Measurements from ENCODE around the gene ABLIM1.

Gene ABLIM1

DNA sequence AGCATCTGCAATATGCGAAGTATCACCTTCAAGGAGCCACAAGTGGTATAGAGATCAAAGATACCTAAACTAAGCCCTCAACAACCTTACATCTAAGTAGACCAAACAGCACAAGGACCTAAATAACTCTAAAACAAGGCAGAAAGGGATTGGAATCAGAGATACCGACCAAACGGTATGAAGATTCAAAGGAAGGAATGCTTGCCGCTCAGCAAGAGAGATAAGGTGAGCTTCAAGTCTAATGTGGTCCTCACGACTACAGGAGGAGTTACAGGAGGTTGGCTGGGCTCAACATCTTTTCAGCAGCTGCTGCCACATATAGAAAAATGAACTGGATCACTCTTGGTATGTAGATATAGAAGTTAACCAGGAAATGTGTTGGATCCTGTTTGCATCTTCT lies 11.6 kb downstream of the ABLIM1 start:
- no peak for DNase-seq (ENCODE audit: low spot score)

DNA sequence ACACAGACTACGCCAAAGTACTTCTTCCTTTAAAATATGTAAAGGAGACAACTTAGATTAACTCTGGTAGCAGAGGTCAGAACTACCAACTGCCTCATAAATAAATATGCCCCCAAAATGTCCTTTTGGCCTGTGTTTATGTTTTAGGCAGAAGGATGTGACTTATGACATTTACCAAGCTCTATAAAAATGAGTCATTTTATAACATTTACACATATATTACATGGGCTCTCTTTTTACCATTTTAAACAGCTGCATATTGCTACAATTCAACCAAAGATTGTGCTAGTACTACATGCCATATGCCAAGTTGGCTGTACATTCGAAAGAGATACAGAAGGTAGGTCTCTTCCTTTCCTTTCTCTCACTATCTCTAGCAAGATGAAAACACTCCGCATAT lies 12.4 kb downstream of the ABLIM1 start:
- DNase-seq (ENCODE audit: low spot score): no peak

DNA sequence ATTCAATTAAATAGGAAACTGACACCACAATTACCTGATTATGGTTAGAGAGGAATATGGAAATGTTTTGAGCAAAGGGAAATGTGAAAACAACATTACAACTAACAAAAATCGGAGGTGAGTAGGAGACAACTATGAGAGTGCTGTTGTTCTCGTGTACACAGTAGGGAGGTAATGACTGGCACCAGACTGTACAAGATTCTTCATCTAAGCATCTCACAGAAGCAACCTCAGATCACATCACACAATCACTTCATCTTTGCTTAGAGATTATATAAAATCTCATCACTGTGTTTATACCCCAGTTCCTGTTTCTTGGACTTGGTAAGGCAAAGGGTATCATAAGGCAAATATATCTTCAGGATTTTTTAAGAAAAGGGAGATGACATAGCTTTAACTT lies 14.9 kb downstream of the ABLIM1 start:
- no peak for DNase-seq (ENCODE audit: low spot score)

DNA sequence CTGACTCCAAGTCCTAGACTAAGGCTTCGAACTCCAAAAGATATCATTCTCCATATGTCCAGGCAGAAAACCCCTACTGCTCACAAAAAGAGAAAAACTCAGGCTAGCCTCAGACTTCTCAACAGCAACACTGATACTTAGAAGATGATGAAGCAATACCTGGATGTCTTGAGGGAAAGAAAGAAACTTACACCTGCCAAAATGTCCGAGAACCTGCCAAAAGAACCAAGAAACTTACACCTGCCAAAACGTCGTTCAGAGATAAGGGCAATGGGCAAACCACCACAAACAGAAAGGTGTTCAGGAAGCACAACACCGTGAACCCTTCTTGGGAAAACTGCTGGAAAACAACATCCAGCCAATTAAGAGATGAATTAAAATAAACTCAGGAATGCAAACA lies 15.3 kb downstream of the ABLIM1 start:
- DNase-seq (ENCODE audit: low spot score): no peak

DNA sequence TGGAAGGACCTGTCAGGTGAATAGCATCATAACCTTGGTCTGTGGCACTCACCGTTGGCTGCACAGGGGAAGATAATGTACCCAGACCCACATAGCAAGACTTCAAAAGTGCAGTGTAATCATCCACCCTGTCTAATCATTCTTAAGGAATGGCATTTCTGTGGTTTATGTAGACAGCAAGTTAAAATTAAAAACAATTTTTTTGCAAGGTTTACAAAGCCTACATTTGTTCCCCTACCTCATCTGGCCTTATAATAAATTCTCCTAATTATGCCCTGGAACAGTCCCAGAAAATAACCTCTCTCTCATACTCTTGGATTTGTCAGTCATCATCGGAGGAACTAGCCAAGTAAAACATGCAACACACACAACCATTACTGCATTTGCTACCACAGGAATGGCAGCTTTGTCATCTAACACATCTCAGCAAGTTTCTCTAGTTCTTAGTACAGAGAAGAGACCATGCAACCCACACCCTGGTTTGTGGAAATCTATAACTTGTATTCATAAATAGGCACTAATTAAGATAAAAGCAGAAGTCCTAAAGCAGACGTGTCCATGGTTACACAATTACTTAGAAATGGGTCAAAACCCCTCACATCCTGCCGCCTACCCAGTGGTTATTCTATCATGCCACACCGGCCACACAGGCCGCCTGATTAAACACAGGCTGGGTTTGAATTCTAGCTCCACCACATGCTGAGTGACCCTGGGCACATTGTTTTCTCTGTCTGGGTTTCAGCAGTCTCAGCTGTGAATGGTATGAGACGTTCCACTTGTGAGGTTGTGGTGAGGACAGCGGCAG lies 19.1 kb downstream of the ABLIM1 start:
- no peak for DNase-seq (ENCODE audit: low spot score)

DNA sequence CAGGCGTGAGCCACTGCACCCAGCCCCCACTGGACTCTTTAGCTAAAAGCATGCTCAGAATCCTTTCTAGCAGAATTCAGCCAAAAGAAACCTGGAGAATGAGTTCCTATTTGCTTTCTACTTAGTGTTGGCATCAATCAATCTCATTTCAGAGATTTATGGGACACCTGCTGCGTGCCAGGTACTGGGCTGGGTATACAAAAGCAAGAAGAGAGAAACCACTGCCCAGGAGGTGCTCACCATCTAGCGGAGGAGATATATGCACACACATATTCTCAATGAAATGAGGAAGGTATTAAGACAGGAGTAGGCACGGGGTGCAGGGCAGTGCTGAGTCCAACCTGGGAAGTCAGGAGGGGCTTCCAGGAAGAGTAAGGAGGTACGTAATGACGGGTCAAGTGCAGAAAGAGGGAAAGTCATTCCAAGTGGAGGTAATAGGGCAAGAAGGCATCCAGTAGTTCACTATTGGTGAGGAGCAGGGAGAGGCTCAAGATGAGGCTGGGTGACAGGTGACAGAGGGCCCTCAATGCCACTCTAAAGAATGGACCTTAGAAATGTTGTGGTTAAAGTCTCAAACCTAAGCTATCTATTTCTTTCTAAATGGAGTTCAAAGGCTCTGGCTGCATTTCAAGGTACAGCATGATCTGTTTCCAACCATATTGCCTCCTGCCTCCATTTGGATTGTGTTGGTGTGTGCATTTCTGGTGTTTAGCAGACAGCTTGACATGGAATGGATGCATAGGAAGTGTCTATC lies 22.1 kb downstream of the ABLIM1 start:
- no peak for DNase-seq (ENCODE audit: low spot score)

DNA sequence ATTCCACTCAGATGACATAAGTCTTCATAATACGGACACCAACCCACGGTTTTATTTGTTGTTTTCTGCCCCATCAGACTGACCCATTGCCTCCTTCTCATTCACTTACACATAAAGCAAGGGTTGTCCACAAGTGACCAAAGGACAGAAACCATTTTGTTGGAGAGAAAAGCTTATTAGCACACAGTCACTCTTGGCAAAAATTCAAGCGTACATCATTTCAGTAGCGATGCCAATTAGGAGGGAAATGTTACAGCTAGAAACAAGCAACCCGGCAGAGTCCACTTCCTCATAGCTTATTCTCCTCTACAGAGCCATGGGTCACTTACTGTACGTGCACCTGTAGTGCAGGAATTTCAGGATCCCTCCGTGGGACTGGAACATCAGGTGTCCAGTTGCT lies 23.0 kb downstream of the ABLIM1 start:
- DNase-seq (ENCODE audit: low spot score): no peak

DNA sequence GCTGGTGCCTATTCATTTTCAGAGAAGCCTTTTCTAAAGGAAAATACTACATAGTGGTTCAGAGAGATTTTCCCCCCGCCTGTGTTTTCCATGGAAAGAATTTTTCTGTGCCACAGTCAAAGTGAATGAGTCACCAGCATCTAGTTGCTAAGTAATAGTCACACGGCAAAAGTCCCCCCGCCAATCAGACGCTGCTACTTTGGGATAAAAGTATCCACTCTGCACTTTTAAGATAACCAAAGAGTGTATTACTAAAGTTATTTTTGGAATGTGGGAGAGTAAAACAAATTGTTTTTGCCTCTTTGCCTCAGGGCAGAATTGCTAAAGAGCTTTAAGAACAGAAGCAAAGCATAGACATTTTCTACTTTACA lies 23.5 kb downstream of the ABLIM1 start:
- peak; percentile 65 for DNase-seq (ENCODE audit: low spot score)

DNA sequence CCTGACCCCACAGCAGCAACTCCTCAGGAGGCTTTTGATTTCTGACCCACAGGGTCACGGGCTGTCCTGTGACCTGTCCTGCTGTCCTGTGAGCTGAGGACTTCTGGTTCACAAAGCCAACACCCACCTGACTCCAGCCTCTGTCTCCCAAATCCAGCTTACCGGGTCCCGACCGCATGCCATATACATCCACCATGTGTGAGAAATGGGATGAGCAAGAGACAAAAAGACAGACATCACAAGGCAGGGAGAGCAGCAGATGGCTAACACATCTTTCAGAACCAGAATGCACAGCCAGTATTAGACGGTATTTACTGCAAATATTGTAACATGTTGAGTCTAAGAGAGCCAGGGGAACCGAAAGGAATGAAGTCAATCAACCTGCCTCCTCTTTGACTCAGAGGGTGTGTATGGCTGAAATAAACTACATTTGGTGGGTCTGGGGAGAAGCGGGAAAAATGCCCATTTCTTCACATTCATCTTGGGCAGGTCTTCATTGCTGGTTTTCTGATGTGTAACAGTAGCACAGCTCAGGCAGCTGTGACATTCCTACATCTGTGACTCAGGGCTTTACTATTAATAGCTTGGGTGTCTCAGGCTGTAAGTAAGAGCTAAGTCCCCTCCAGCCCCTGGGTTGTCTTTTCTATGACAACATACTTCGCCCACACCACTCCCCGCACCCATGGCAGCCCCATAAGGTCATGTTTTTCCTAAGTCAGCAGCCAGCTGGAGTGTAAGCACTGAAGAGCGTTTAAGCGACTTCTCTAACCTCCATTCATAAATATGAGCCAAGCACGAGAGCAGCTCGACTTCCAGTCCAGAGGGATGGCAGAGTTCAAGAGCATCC lies 25.0 kb downstream of the ABLIM1 start:
- no peak for DNase-seq (ENCODE audit: low spot score)

DNA sequence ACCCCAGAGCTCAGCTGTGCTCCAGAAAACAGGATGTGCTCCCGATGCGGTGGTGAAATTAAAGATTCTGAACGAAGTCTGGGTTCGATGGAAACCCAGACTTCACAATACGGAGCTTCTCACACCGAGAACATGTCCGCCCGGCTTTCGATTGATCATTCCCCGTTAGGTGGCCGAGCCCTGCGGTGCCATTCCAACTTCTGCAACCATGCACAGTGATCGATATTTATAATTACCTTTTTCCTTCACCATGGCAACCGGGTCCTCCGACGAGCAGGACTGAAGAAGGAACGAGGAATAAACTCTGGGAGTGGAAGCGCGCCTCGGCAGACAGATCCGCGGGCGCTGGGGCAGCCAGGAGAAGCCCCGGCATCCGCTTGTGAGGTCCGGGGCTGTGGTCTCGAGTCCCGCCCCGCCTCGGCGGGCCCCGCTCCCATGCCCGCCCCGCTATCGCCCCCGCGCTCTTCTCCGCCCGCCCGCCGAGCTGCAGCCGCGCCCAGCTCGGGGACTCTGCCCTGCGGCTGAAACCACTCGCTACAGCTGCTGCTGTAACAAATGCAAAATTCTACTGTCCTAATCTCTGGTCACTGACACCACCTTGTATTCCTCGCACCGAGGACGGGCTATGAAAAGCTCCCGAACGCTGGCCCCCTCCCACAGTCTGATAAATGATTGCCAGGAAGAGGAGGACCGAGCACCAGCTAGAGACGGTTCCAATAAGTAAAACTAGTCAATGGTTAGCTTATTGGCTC lies 26.2 kb downstream of the ABLIM1 start:
- no peak for DNase-seq (ENCODE audit: low spot score)

DNA sequence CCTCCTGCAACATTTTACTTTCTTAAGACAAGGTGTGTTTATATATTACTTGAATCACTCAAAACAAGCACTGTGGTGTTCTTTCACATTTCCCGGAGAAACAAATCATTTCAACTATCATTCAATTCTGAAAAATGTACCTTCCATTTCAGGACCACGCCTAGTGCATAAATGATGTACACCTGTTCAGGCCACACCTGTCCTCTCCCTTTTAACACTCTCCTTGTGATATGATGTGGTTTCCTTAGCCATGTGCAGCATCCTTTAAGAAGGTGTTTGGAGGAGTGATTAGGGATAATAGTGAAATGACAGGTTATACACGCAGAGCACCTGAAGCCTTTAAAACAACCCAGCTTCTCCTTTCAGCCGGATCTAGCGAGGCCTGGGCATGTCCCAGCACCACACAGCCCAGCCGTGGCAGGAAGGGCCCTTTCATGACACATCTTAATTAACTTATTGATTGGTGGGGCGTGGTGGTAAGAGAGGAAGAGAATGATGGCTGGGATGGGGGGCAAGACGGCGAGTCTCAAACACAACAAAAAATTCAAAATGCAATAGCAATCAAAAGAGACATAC lies 26.9 kb downstream of the ABLIM1 start:
- DNase-seq (ENCODE audit: low spot score): no peak

DNA sequence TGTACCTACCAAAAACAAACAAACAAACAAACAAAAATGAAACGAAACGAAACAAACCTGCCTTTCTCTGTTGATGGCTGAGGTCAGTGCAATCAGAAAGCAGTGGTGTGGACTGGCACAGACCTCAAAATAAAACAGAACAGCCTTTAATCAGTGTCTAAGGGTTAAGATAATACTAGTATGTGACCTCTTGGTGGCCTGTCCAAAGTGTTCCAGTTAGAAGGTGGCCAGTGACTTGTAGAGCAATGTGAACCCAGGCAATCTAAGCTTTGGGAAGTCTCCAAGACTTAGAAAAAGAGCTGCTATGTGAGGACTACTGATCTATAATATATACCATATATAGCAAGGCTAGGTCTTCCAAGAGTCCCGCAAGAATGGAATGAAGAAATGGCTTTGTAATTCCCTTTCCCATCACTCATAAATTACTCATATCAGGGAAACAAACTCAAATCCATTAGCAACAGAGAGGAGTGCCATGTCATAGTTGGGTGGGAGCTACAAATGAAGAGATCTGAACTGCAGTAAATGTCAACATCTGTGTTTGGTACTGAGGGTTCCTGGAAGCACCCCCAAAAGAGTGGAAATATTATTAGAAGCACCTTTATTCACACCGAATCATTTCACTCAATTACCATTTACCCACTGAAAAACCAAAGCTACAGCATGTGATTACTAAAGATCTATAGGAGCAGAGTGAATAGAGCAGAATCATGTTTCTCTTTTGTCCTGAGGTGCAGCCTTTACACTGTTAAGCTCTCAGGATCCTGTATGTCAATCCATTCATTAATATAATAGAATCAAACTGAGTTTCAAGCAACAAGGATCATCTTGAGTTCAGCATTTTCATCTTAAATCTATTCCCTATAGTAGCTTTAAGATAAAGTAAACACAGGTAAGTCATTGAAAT lies 28.0 kb downstream of the ABLIM1 start:
- no peak for DNase-seq (ENCODE audit: low spot score)

DNA sequence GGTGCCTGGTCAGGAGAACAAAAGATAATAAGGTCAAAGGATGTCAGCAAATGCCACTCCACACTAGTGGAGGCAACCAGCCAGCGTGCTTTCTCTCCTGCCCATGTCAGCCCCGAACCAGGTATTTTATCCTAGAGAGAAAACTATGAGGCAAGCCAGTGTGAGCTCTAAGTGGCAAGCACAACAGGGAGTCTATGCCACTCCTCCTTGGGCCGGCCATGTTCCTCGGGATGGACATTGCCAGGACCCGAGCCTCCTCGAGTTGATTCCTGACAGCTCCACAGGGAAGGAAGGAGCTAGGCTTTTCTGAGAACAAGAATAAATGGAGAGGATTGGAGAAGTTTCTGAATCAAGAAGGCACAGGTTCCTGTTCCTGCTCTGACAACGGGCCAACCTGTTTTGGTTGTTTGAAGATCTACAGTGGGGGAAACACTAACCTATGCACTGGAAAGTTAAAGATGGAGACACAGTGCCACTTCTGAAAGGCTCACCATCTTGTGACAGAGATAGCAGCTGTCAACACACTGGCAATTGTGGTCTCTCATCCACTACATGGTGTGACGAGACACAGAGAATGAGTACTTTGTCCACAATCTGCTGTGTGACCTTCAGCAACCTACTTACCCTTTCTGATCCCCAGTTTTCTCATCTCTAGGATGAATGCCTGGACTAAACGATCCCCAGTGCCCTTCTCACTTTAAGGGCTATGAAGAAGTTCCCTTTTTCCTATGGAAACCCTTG lies 28.8 kb downstream of the ABLIM1 start:
- no peak for DNase-seq (ENCODE audit: low spot score)

DNA sequence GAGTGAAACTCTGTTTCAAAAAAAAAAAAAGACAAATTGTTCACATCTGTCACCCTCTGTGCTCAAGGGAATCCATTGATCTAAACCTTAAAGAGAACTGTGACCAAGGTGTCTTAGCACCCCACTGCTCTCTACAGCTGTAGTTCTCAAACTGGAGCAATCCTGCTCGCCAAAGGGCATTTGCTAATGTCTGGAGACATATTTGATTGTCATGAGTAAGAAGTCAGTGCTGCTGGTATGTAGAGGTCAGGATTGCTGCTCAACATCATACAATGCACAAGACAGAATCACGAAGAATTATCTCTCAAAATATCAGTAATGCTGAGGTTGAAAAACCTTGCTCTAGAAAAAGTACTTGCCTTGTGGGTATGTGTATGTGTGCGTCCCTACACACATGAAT lies 30.0 kb downstream of the ABLIM1 start:
- DNase-seq (ENCODE audit: low spot score): no peak

DNA sequence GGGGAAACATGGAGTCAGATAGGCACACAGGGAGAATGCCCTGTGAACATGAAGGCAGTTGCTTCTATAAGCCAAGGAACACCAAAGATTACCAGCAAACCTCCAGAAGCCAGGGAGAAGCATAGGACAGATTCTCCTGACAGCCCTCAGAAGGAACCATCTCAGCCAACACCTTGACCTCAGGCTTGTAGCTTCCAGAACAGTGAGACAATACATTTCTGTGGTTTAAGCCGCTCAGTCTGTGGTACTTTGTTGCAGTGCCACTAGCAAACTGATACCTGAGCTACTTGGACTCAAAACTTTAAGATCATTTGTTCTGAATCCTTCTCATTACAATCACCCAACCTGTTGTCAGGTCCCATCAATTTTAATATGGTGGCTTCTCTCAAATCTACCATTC lies 31.2 kb downstream of the ABLIM1 start:
- DNase-seq (ENCODE audit: low spot score): no peak

DNA sequence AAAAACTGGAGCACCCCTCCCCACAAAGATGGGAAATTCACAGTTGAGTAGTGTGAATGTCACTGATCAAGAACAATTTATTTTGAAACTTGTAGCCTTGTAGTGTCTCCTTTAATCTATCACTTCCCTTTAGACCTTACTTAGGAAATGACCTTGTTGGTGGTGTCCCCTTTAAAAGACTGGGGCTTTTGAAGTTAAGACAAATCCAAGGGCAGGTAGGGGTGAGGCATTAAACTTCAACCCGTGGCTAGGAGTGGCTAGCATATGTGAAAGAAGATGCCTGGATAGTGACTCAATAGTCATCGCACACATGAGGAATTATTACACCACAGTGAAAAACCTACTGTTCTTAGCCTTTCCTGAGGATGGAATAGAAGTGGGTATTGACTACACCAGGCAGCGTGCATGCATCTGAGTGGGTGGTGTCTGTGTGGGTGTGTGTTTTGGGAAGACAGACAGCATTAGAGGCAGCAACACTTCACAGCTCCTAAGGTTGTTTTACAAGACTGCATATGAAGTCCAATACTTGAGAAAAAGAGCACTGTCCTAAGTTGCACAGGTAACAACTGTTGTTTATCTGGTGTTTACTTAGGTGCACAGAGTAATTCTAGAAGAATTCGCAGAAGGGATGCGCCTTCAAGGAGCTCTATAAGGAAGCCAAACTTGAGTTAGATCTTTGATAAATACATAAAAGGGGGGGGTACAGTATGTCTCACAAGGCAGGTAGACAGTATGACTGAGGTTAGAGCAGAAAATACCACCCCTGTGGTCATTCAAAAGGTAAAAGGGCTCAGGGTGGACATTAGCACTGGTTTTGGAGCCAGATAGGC lies 32.9 kb downstream of the ABLIM1 start:
- no peak for DNase-seq (ENCODE audit: low spot score)

DNA sequence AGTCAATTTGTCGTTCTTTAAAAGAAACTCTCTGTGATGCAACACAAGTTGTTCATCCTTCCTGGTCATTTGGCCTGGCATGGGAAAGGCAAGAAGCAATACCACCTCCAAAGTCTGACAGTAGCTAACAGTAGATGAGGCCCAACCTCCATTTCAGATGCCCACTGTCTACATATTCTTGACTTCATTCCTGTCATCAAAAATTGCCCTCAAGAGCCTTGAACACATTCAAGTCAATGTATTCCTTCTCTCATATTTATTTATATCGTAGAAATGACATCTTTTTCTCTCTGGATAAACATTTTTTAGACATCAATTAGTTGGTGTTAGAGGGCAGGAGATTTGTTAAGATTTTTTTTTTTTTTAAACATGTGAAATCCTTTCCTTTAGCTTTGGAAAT lies 33.7 kb downstream of the ABLIM1 start:
- DNase-seq (ENCODE audit: low spot score): no peak

DNA sequence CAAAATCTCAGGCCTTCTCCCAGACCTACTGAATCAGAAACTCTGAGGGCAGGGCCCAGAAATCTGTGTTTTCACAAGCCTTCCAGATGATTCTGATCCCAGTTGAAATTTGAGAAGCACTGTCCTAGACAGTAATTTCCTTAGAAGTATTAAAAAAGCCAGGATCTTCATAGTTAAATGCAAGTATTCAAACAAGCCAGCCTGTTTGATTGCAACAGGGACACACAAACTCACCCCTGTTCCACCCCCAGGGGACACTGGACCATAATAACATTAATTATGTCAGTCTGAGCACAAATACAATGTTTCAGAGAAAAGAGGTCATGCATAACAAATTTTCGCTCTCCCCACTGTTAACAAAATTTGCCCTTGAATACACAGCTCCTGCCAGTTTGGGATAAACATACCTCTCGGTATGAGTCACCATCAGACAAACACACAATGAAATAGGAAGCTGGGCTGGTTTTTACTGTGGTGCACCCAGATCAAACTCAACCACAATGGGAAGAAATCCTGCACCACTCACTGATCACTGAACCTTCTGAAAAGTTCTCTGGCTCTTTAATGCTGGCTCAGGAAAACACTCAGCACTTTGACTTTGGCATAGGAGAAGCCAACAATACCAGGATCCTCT lies 34.3 kb downstream of the ABLIM1 start:
- no peak for DNase-seq (ENCODE audit: low spot score)
